Kasumi-1 (cell line): Measurements from ENCODE around the gene MVP.

Experiments used
- DNase-seq, 2 experiments: peaks; one replicate each; lab custom pipeline; 2025; lab: John Stamatoyannopoulos, UW

The MVP gene

GRCh38 chr16:29804455-29805231 lies 15.6 kb upstream of the MVP start:
- DNase-seq: no peak

GRCh38 chr16:29805232-29806098 lies 14.8 kb upstream of the MVP start:
- peak; percentile 91 to 94 for DNase-seq

GRCh38 chr16:29806099-29806579 lies 14.1 kb upstream of the MVP start, which contains the start of gene MAZ:
TSS of gene MAZ (plus strand) at chr16:29806529. CDS start at chr16:29806702, 173 bp downstream.
- DNase-seq: peak in 1 of 2 experiments; percentile 67

GRCh38 chr16:29806641-29807425 lies 13.4 kb upstream of the MVP start:
- DNase-seq: peak in 1 of 2 experiments; percentile 4

- DNase-seq: peak; percentile 65 to 66
Observed at GRCh38 chr16:29807426-29808218, 12.6 kb upstream of the MVP start.

- DNase-seq: no peak
Observed at GRCh38 chr16:29808219-29808900, 11.9 kb upstream of the MVP start.

GRCh38 chr16:29809031-29809747 lies 11.1 kb upstream of the MVP start:
- DNase-seq: no peak

GRCh38 chr16:29809850-29810698 lies 10.2 kb upstream of the MVP start:
- no peak for DNase-seq

- no peak for DNase-seq
Observed at GRCh38 chr16:29810699-29811169, 9.5 kb upstream of the MVP start.

GRCh38 chr16:29811170-29811895 lies 8.9 kb upstream of the MVP start:
- peak; percentile 62 to 70 for DNase-seq

GRCh38 chr16:29811896-29812665 lies 8.2 kb upstream of the MVP start, which contains the start of gene PRRT2:
TSS of gene PRRT2 (plus strand) at chr16:29812193. CDS start at chr16:29813055, 862 bp downstream.
- peak in 1 of 2 experiments; percentile 25 for DNase-seq

- no peak for DNase-seq
Observed at GRCh38 chr16:29812754-29813643, 7.3 kb upstream of the MVP start.

- DNase-seq: no peak
Observed at GRCh38 chr16:29813644-29814562, 6.4 kb upstream of the MVP start.

GRCh38 chr16:29814592-29814991 lies 5.7 kb upstream of the MVP start:
- no peak for DNase-seq
